Gastroesophageal sphincter (tissue), 3 donors: ENCODE results near the gene NAA20.

ENCODE experiments used
- POLR2A ChIP-seq, 2 donors: fragments of 450-650 bp; IDR thresholded peaks; one replicate each; pipeline ENCODE4 v1.6.1; 2017; ENCODE audit warnings: antibody characterized with exemption in 2 of 2, mild to moderate bottlenecking in 2 of 2, moderate library complexity in 1 of 2
- POLR2AphosphoS5 ChIP-seq: sonication (generic); formaldehyde crosslinking; IDR thresholded peaks from one replicate; pipeline ENCODE4 v1.6.1; 2017; ENCODE audit warnings: antibody characterized with exemption
- TF ChIP-seq, protein P1 (sequence below), 4 experiments: fragments of 200-600 bp in 2 of 4; fragments of 450-650 bp in 2 of 4; sonication (generic) in 1 of 4; IDR thresholded peaks; one replicate each; pipeline ENCODE4 v1.5.1; 2017 to 2019; ENCODE audit warnings: antibody characterized with exemption in 4 of 4, mild to moderate bottlenecking in 2 of 4, moderate library complexity in 2 of 4

GRCh38 chr20:20052074-20052970 lies 35.2 kb downstream of the NAA20 start, which contains the start of the genes CFAP61 and CRNKL1:
- TF ChIP-seq, protein P1, sequence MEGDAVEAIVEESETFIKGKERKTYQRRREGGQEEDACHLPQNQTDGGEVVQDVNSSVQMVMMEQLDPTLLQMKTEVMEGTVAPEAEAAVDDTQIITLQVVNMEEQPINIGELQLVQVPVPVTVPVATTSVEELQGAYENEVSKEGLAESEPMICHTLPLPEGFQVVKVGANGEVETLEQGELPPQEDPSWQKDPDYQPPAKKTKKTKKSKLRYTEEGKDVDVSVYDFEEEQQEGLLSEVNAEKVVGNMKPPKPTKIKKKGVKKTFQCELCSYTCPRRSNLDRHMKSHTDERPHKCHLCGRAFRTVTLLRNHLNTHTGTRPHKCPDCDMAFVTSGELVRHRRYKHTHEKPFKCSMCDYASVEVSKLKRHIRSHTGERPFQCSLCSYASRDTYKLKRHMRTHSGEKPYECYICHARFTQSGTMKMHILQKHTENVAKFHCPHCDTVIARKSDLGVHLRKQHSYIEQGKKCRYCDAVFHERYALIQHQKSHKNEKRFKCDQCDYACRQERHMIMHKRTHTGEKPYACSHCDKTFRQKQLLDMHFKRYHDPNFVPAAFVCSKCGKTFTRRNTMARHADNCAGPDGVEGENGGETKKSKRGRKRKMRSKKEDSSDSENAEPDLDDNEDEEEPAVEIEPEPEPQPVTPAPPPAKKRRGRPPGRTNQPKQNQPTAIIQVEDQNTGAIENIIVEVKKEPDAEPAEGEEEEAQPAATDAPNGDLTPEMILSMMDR (IDR thresholded peaks at IDR 0.05): peak in 3 of 4 experiments; percentile 25 to 51 (median 42)
- no peak for TF ChIP-seq POLR2AphosphoS5
- peak in 1 of 2 donors; percentile 18 for TF ChIP-seq POLR2A (IDR thresholded peaks at IDR 0.05)
